Measurements from ENCODE around the gene PRRC2C.
A peak's percentile ranks its signal among the peaks of the same experiment; 100 is the strongest.

Gene PRRC2C

DNA sequence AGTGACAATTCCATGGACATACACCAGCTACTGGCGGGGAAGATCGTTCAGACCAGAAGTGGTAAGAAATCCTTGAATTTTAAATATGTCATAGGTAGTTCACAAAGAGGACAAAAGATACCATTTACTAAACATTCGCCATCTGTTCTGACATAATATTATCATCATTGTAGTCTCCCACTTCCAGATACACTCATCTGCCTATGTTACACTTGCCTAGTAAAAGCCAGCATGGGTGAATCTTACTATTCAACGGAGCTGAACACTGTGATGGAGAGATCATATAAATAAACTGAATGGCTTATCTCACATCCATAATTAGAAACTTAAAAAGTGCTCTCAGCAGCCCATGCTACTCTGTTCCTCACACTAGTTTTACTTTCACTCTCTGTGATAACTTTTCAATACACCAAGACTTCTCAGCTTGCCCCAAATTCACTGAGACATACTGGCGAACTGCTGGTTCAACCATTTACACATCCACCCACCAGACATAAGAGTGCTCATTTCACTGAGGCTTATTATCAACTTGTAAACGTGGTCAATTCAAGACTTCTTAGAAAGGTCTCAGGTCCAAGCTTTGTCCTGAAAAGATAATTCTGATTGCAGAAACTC lies 463 bp upstream of the PRRC2C start:
- Mint-ChIP-seq H3K27me3 (ENCODE audit: low read depth) (no peaks in the 10 kb centered on the region), H3K4me3 (peak overlapping the region; percentile 96), H3K27ac (peak overlapping the region; percentile 94), H3K4me1 (ENCODE audit: low read depth) (peaks cover 45% of the 10 kb centered on the region), H3K9me3 (no peaks in the 10 kb centered on the region), H3K36me3 (ENCODE audit: low read depth) (peaks cover 18% of the 10 kb centered on the region)

DNA sequence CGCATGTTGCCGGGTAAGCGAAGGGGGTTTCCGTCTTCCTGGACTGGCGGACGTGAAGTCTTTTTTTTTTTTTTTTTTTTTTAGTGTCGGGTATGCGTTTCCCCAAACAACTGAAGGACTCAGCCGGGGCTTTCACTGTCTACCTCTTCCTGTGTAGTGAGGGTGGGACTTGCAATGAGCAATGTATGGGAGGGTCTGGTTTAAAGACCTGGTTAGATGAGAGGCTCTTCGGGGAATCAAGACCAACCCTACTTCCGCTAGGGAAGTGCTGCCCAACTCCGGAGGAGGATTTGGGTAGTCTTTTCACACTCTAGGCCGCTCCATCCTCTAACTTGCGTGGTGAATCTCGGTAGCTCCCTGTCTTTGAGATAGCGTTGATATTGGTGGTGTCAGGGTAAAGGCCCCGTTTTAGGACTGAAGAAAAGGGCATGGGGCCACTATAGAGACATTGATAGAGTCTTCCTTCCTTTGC lies 754 bp downstream of the PRRC2C start:
- peak overlapping the region; percentile 94 for H3K27ac Mint-ChIP-seq
- peaks cover 50% of the 10 kb centered on the region for H3K4me1 Mint-ChIP-seq (ENCODE audit: low read depth)
- H3K9me3 Mint-ChIP-seq, result no peaks in the 10 kb centered on the region
- H3K4me3 Mint-ChIP-seq, result peak overlapping the region; percentile 96
- H3K36me3 Mint-ChIP-seq (ENCODE audit: low read depth), result peaks cover 26% of the 10 kb centered on the region
- H3K27me3 Mint-ChIP-seq (ENCODE audit: low read depth), result no peaks in the 10 kb centered on the region

DNA sequence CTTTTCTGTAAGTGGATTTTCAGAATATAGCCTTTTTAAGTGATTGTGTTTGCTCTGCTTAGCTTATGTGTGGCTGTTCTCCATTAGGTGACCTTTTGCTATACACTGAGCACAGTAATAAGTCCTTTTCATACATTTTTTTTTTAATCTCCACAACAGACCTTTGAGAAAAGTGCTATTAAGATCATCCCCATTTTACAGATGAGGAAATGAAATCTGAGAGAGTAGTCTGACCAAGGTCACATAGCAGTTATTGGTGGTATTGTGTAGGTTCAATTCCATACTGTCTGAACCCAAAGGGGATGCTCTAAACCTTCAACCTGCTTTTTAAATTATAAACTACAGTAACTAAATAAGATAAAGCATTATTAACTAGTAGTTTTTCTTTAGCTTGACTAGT lies 1.7 kb downstream of the PRRC2C start:
- Mint-ChIP-seq H3K4me1 (ENCODE audit: low read depth) (peaks cover 53% of the 10 kb centered on the region), H3K36me3 (ENCODE audit: low read depth) (peaks cover 29% of the 10 kb centered on the region), H3K27me3 (ENCODE audit: low read depth) (no peaks in the 10 kb centered on the region)

DNA sequence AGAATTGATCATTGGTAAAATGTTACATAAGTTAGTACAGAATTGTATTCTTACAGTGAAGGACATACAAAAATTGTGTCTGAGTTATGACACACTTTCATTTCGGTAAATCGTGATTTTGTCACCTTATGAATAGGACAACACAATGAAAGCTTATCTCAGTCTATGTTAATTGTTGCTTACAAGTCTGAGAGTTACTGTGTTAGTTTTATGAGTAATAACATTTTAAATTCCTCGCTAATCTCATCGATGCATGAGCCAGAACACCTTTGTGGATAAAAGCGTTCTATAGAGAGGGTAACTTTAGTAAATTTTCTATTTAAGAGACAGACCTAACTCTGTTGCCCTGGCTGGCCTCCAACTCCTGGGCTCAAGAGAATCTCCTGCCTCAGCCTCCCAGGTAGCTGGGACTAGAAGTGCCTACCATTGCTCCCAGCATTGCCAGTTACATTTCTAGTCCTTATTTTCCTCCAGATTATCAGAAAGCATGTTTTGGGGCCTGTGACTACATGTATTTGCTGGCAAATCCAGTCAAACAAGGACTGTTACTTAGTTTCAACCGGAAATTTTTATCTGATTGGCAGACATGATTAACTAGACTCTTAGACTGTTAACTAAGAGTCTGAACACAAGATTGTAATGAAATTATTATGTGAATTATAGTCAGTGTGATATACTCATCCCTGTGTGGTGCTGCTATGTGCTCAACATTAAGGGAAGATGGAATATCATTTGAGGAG lies 3.0 kb downstream of the PRRC2C start:
- H3K9me3 Mint-ChIP-seq, result no peaks in the 10 kb centered on the region
- peaks cover 34% of the 10 kb centered on the region for H3K36me3 Mint-ChIP-seq (ENCODE audit: low read depth)
- peak overlapping the region; percentile 41 for H3K27ac Mint-ChIP-seq
- H3K4me3 Mint-ChIP-seq, result peak overlapping the region; percentile 96
- H3K27me3 Mint-ChIP-seq (ENCODE audit: low read depth), result no peaks in the 10 kb centered on the region
- peaks cover 56% of the 10 kb centered on the region for H3K4me1 Mint-ChIP-seq (ENCODE audit: low read depth)

More for the DNA sequence above, 1.7 kb downstream of the PRRC2C start:
- peak overlapping the region; percentile 94 for H3K27ac Mint-ChIP-seq
- H3K4me3 Mint-ChIP-seq, result peak overlapping the region; percentile 96
- no peaks in the 10 kb centered on the region for H3K9me3 Mint-ChIP-seq

DNA sequence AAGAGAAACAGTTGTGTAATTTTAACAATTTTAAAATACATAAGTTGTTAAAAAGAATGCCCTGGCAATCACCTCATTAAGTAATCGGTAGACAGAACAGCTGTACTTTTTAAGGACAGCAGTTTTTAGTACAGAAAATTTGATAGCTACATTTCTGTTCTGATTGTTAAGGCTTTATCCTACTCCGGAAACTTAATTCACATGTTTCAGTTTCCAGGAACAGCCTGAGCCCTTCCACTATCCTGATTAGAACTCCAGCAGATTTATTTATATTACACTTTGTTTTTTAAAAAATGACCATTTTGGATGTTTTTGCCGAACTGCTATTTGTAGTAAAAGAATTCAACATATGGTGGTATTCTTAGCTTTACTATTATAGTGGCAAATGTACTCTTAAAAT lies 8.7 kb downstream of the PRRC2C start:
- no peak overlapping the region for H3K27ac Mint-ChIP-seq
- H3K36me3 Mint-ChIP-seq (ENCODE audit: low read depth), result peaks cover 30% of the 10 kb centered on the region
- peaks cover 47% of the 10 kb centered on the region for H3K4me1 Mint-ChIP-seq (ENCODE audit: low read depth)
- H3K27me3 Mint-ChIP-seq (ENCODE audit: low read depth), result no peaks in the 10 kb centered on the region
- no peak overlapping the region for H3K4me3 Mint-ChIP-seq
- H3K9me3 Mint-ChIP-seq, result no peaks in the 10 kb centered on the region

DNA sequence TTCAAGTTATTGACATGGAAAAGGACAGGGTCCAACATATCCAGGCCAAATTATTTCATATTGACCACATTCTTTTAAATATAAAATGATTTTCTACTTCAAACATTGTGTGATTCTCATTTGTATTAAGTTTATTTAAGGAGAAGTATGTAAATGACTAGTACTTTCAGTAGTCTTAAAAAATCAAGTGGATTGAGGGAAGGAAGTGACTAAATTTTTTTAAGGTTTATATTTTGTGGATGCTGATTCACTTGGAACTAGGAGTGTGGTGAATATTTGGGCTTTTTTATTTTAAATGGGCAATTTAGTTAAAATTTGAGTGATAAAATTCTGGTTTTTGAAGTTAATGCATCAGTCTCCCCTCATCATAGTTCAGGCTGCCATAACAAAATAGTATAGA lies 10.1 kb downstream of the PRRC2C start:
- H3K9me3 Mint-ChIP-seq, result no peaks in the 10 kb centered on the region
- no peak overlapping the region for H3K4me3 Mint-ChIP-seq
- no peaks in the 10 kb centered on the region for H3K27me3 Mint-ChIP-seq (ENCODE audit: low read depth)
- peaks cover 30% of the 10 kb centered on the region for H3K36me3 Mint-ChIP-seq (ENCODE audit: low read depth)
- H3K4me1 Mint-ChIP-seq (ENCODE audit: low read depth), result peaks cover 42% of the 10 kb centered on the region
- H3K27ac Mint-ChIP-seq, result no peak overlapping the region

DNA sequence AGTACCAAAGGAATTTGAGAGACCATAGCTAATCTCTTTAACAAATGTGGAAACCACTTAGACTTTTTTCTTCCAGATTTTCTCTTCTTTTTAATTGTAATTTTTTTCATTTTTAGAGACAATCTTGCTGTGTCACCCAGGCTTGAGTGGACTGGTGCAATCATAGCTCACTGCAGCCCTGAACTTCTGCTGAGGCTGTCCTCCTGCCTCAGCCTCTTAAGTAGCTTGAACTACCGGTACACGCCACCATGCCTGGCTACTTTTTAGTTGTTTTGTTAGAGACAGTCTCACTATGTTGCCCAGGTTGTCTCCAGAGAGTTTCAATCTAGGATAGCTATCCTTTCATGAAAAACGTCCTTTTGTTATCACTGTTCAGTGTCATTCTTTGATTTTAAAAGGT lies 15.0 kb downstream of the PRRC2C start:
- Mint-ChIP-seq H3K4me1 (ENCODE audit: low read depth) (peaks cover 54% of the 10 kb centered on the region), H3K9me3 (no peaks in the 10 kb centered on the region), H3K4me3 (no peak overlapping the region), H3K27me3 (ENCODE audit: low read depth) (no peaks in the 10 kb centered on the region), H3K27ac (no peak overlapping the region), H3K36me3 (ENCODE audit: low read depth) (peaks cover 25% of the 10 kb centered on the region)

DNA sequence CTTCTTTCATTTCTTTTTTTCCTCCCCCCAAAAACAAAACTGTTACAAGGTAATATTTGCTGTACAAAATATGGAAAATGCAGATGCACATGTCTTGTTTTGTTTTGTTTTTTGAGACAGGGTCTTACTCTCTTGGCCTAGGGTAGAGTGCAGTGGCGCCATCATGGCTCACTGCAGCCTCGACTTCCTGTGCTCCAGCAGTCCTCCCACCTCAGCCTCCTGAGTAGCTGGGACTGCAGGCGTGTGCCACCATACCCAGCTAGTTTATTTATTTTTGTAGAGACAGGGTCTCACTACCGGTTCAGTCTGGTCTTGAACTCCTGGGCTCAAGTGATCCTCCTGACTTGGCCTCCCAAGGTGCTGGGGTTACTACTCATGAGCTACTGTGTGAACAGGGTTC lies 15.5 kb downstream of the PRRC2C start:
- H3K36me3 Mint-ChIP-seq (ENCODE audit: low read depth), result peaks cover 25% of the 10 kb centered on the region
- H3K27me3 Mint-ChIP-seq (ENCODE audit: low read depth), result no peaks in the 10 kb centered on the region
- peak overlapping the region; percentile 29 for H3K27ac Mint-ChIP-seq
- no peak overlapping the region for H3K4me3 Mint-ChIP-seq
- H3K4me1 Mint-ChIP-seq (ENCODE audit: low read depth), result peaks cover 51% of the 10 kb centered on the region
- no peaks in the 10 kb centered on the region for H3K9me3 Mint-ChIP-seq

DNA sequence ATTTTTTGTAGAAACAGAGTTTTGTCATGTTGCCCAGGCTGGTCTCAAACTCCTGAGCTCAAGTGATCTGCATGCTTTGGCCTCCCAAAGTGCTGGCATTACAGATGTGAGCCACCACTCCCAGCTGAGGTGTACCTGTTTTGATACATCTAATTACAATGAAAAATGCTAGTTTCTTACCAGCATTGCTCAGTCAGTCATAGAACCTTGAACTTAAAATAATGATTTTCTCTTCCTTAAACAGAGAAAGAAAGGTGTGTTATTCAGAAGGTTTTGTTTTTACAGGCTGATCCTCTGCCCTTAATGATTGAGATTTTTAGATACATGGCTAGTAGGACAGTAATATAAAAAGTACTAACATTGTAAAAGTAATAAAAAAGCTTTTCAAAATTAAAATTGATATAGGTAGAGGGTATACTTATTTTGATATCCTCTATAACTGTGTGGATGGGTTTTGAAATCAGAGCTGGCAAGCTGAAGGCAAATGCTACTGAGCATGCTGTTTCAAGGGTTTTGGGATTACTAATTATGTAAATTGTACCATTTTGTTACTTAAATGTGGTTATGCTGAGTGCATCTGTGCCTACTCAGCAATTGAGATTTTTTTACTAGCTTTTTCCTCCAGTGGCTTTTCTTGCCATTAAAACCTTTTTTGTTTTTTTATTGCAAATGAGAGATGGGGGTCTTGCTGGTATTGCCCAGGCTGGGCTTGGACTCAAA lies 16.1 kb downstream of the PRRC2C start:
- Mint-ChIP-seq H3K36me3 (ENCODE audit: low read depth) (peaks cover 25% of the 10 kb centered on the region), H3K27ac (no peak overlapping the region), H3K4me1 (ENCODE audit: low read depth) (peaks cover 56% of the 10 kb centered on the region), H3K27me3 (ENCODE audit: low read depth) (no peaks in the 10 kb centered on the region), H3K4me3 (no peak overlapping the region), H3K9me3 (no peaks in the 10 kb centered on the region)

DNA sequence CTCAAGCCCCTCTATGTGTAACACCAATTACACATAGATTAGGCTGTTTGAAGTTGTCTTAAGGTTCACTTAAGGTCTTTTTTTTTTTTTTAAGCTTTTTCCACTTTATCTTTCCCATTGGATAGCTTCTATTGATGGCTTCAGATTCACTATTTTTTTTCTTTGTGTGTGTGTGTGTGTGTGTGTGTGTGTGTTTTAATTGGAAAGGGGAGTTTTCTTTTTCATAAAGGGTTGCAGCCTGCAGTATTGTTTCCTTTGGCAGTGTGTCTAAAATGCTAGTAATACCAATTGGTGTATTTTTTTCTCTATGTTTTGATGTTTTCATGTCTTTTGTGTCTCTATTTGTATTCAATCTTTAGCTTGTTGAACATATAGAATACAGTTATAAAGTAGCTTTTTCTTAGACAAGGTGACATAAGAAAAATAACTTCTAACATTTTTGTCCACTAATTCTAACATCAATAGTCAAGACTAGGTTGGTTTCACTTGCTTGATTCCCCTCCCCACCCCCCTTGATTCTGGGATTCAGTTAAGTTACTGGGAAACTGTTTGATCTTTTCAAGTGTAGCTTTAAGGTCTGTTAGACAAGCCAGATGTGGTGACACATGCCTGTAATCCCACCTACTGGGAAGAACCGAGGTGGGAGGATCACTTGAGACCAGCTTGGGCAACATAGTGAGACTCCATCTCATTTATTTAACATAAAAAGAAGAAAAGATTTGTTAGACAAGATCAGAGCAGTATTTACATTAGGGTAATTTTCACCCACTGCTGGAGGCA lies 21.4 kb downstream of the PRRC2C start:
- Mint-ChIP-seq H3K36me3 (ENCODE audit: low read depth) (peaks cover 9% of the 10 kb centered on the region), H3K4me3 (no peak overlapping the region), H3K9me3 (no peaks in the 10 kb centered on the region), H3K4me1 (ENCODE audit: low read depth) (peaks cover 69% of the 10 kb centered on the region), H3K27me3 (ENCODE audit: low read depth) (no peaks in the 10 kb centered on the region), H3K27ac (peak overlapping the region; percentile 1)

DNA sequence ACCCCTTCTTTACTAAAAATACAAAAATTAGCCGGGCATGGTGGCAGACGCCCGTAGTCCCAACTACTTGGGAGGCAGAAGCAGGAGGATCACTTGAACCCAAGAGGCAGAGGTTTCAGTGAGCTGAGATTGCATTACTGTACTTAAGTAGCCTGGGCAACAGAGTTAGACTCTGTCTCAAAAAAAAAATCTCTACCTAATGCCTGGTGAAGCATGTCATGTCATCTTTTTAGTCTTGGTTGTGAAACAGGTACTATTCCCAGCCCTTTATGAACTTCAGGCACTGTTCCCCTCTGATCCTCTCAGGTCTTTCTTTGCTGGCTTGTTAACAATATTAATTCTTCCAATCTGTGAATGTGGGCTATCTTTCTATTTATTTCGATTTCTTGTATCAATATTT lies 22.1 kb downstream of the PRRC2C start:
- no peak overlapping the region for H3K4me3 Mint-ChIP-seq
- peaks cover 13% of the 10 kb centered on the region for H3K36me3 Mint-ChIP-seq (ENCODE audit: low read depth)
- H3K4me1 Mint-ChIP-seq (ENCODE audit: low read depth), result peaks cover 65% of the 10 kb centered on the region
- no peak overlapping the region for H3K27ac Mint-ChIP-seq
- H3K9me3 Mint-ChIP-seq, result no peaks in the 10 kb centered on the region
- no peaks in the 10 kb centered on the region for H3K27me3 Mint-ChIP-seq (ENCODE audit: low read depth)

DNA sequence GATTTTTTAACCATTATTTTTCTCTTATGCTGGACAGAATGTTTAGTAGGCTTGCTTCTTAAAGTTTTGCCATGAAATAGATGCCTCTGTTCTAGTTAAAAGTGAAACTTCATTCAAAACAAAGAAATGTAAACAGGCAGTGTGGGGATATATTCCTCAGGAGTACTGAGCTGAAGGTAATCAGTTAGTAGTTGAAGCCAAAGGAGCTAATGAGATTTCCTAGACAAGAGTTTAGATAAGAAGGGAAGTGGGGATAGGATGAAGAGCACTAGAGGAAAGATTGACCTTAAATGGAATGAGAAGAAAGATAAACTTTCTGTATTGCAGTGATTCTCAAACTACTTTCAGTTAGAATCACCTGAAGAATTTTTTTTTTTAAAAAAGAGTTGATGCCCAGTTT lies 23.9 kb downstream of the PRRC2C start:
- Mint-ChIP-seq H3K27me3 (ENCODE audit: low read depth) (no peaks in the 10 kb centered on the region), H3K36me3 (ENCODE audit: low read depth) (peaks cover 16% of the 10 kb centered on the region), H3K27ac (peak overlapping the region; percentile 26), H3K4me1 (ENCODE audit: low read depth) (peaks cover 59% of the 10 kb centered on the region), H3K4me3 (no peak overlapping the region), H3K9me3 (no peaks in the 10 kb centered on the region)

DNA sequence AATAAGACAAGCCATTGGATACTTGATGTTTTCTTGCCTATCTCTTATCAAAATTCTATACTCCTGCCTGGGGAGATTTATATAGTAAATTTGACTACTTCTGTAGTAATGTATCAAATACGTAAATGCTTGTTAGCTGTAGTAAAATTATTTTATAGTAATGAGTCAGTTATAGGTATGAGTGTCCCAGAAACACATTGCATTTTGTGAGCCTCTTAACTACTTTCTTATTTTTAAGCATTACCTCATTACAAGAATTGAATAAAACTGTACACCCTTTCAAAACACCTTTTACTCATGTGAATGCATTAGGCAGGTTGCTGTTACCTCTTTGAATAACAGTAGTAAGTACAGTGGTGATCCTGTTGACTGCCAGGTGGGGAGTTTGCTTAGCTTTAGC lies 28.4 kb downstream of the PRRC2C start:
- H3K9me3 Mint-ChIP-seq, result no peaks in the 10 kb centered on the region
- H3K36me3 Mint-ChIP-seq (ENCODE audit: low read depth), result peaks cover 46% of the 10 kb centered on the region
- H3K4me1 Mint-ChIP-seq (ENCODE audit: low read depth), result peaks cover 51% of the 10 kb centered on the region
- no peak overlapping the region for H3K4me3 Mint-ChIP-seq
- no peaks in the 10 kb centered on the region for H3K27me3 Mint-ChIP-seq (ENCODE audit: low read depth)
- no peak overlapping the region for H3K27ac Mint-ChIP-seq

DNA sequence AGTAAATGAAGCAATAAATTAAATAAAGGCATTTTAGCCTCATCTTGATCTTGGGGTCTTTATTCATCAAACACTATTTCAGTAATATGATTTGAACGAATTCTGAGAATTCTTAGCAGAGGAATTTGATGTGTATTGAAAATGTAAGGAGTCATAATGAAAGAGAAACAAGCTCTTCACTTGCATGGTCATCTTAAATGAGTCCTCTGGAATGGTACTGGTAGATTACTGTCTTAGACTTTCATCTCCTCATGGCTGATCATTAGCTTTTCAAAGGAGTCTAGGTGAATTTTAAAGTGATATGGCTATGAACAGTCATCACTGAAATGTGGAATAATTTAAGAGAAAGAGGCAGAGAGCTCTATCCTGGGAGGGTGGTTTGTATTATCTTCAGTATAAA lies 30.0 kb downstream of the PRRC2C start:
- Mint-ChIP-seq H3K36me3 (ENCODE audit: low read depth) (peaks cover 47% of the 10 kb centered on the region), H3K4me3 (no peak overlapping the region), H3K27ac (peak overlapping the region; percentile 84)

More for the DNA sequence above, 30.0 kb downstream of the PRRC2C start:
- no peaks in the 10 kb centered on the region for H3K9me3 Mint-ChIP-seq
- H3K4me1 Mint-ChIP-seq (ENCODE audit: low read depth), result peaks cover 46% of the 10 kb centered on the region
- H3K27me3 Mint-ChIP-seq (ENCODE audit: low read depth), result no peaks in the 10 kb centered on the region
